Heart left ventricle (tissue), 16 donors: Measurements from ENCODE around the gene CDC34. TPM values are rescaled to one million over a fixed set of nuclear protein-coding genes. Genes with fewer than 3 reads are reported as not detected.

Experiments
- ATAC-seq, 4 donors: fragments of 200-7000 bp; cut with Tn5 transposase; one replicate each; pipeline ENCODE4 v1.9.1; 2020 to 2022; ENCODE audit warnings: moderate library complexity in 4 of 4, mild to moderate bottlenecking in 3 of 4, moderate number of reproducible peaks in 1 of 4
- DNase-seq, 5 donors: peaks; one replicate each; pipeline ENCODE4 v3.0.0-alpha.2; 2020
- H3K27ac ChIP-seq, 12 donors: fragments of 200-600 bp; sonication (generic) in 4 of 12; one replicate each; pipeline versions ENCODE4 v1.5.0 to v1.8.0; 2016 to 2022; ENCODE audit warnings: mild to moderate bottlenecking in 2 of 12
- H3K27me3 ChIP-seq, 9 donors: fragments of 200-600 bp; sonication (generic) in 2 of 9; one replicate each; pipeline versions ENCODE4 v1.5.1 to v1.8.0; 2016 to 2022; ENCODE audit warnings: mild to moderate bottlenecking in 3 of 9
- H3K36me3 ChIP-seq, 9 donors: fragments of 200-600 bp; sonication (generic) in 2 of 9; one replicate each; pipeline versions ENCODE4 v1.5.0 to v1.8.0; 2018 to 2022; ENCODE audit warnings: mild to moderate bottlenecking in 2 of 9
- H3K4me1 ChIP-seq, 12 donors: fragments of 200-600 bp; sonication (generic) in 4 of 12; one replicate each; pipeline versions ENCODE4 v1.5.0 to v1.8.0; 2016 to 2022; ENCODE audit warnings: mild to moderate bottlenecking in 3 of 12
- H3K4me3 ChIP-seq, 12 donors: fragments of 200-600 bp; sonication (generic) in 4 of 12; one replicate each; pipeline versions ENCODE4 v1.5.0 to v1.8.0; 2017 to 2022; ENCODE audit warnings: mild to moderate bottlenecking in 9 of 12, moderate library complexity in 4 of 12
- H3K9me3 ChIP-seq, 12 donors: fragments of 200-600 bp; sonication (generic) in 4 of 12; one replicate each; pipeline versions ENCODE4 v1.5.0 to v1.8.0; 2016 to 2022; ENCODE audit warnings: mild to moderate bottlenecking in 1 of 12
- CTCF ChIP-seq, 12 donors: fragments of 200-600 bp; sonication (generic) in 4 of 12; IDR thresholded peaks; one replicate each; pipeline versions ENCODE4 v1.5.0 to v1.8.0; 2018 to 2022; ENCODE audit warnings: antibody characterized with exemption in 12 of 12, mild to moderate bottlenecking in 5 of 12
- POLR2A ChIP-seq, 2 donors: fragments of 450-650 bp; IDR thresholded peaks; one replicate each; pipeline ENCODE4 v1.6.1; 2017; ENCODE audit warnings: antibody characterized with exemption in 2 of 2, mild to moderate bottlenecking in 2 of 2, moderate library complexity in 2 of 2
- WGBS, 4 donors: extraction: QIAGEN DNeasy Blood & Tissue Kit in 2 of 4; methylation state at CpG; one replicate each; pipeline versions ENCODE4 v1.1.5 to v1.1.7; 2013 to 2018; 5-methylcytosine and 5-hydroxymethylcytosine counted together
- intact Hi-C, 10 donors: fragments of 100-400 bp; cut with DNase I; formaldehyde crosslinking; loops; one replicate each; pipeline versions ENCODE4 v1.11.1 to v1.14.2; 2022
- polyA plus RNA-seq, 2 donors: library from polyadenylated mRNA; stranded (reverse); fragments of 200-250 nt; gene quantifications; one replicate each; pipeline ENCODE4 v1.2.3, GENCODE V29; 2013
- total RNA-seq, 9 donors: library from RNA; depleted of rRNA in 2 of 9; stranded (reverse); fragments of >200 nt in 2 of 9; fragmentation: NEBNext Ultra II Directional in 3 of 9; extraction: Animal tissue kit (Norgen Biotek cat#: 25700) in 3 of 9; gene quantifications; one replicate each; pipeline versions ENCODE4 v1.1.0 to v1.2.4, GENCODE V29; 2016 to 2023
- donor health status: ischemic (EF 13 %, LVEDD 7.1; RV severe dilation, severe dysfunction).
- donor health status: healthy with polysubstance abuse.
- donor health status: DM: no; HTN: yes; CAD: no.
- donor health status: DM: no; HTN: no; CAD: no.
- donor health status: ischemic (EF 25% LVEDD 6.9; RV normal size, moderate dysfunction).
- donor health status: ischemic (EF 25% LVEDD 5.7; RV mildly dilated, moderate dysfunction).
- donor health status: healthy.
- donor health status: DM: yes; HTN: yes; CAD: no.
- donor health status: ischemic (EF 35%, LVEDD 5.7; RV mildly dilated, moderate dysfunction).
- donor health status: nonischemic (EF 11% LVEDD 7.7; RV severe dilation, severe dysfunction).
- donor health status: DM: yes; HTN: yes; CAD: no.
- donor health status: PGD.
- donor health status: ischemic (EF 29% LVEDD 5.4; RV normal size, mild dysfunction).
- donor health status: nonischemic (EF 23%, LVEDD 6.1; RV moderate dilation, normal function).

CDC34 gene
- total and polyA plus RNA-seq, 11 donors: 61.9 to 200 (median 99.9) TPM

GRCh38 chr19:588093-588740 lies 56.7 kb downstream of the CDC34 start:
- Histone ChIP-seq H3K9me3 (no peaks in the 10 kb centered on the region), H3K4me3 (peak overlapping the region in 1 of 12 donors; percentile 16), H3K27me3 (peaks cover 15 to 51% (median 29%) of the 10 kb centered on the region in 9 donors), H3K4me1 (peaks cover 0 to 42% (median 21%) of the 10 kb centered on the region in 12 donors), H3K36me3 (peaks cover 0 to 5% (median 3%) of the 10 kb centered on the region in 9 donors), H3K27ac (peak overlapping the region in 8 of 12 donors; percentile 10 to 69 (median 32))
- TF ChIP-seq CTCF (IDR thresholded peaks at IDR 0.05) (peak; percentile 32 to 61 (median 43)), POLR2A (IDR thresholded peaks at IDR 0.05) (no peak)
- DNase-seq (peak; percentile 73 to 87 (median 84)), ATAC-seq (peak; percentile 14 to 62 (median 31))
- 7 to 14% (median 8%) methylated on average over 20 to 41 of the region's 41 CpGs for WGBS, 4 donors
- intact Hi-C loops: loop anchor here in 1 of 10 donors (10.0 kb wide), 1 partner anchor 147 kb away; no protein-coding TSS in a partner anchor

- ATAC-seq (no peak), DNase-seq (peak in 1 of 5 donors; percentile 59)
- H3K9me3 ChIP-seq: no peaks in the 10 kb centered on the region
- intact Hi-C loops: loop anchor here in 1 of 10 donors (10.0 kb wide), 1 partner anchor 146 kb away; no protein-coding TSS in a partner anchor
- no peak for TF ChIP-seq POLR2A (IDR thresholded peaks at IDR 0.05)
- TF ChIP-seq CTCF (IDR thresholded peaks at IDR 0.05): no peak
- H3K4me3 ChIP-seq: peak overlapping the region in 8 of 12 donors; percentile 17 to 41 (median 24)
- WGBS, 4 donors: 5 to 39% (median 19%) methylated on average over 14 to 54 of the region's 54 CpGs
- H3K4me1 ChIP-seq: peaks cover 0 to 34% (median 19%) of the 10 kb centered on the region in 12 donors
- no peaks in the 10 kb centered on the region for H3K36me3 ChIP-seq
- peaks cover 15 to 51% (median 29%) of the 10 kb centered on the region in 9 donors for H3K27me3 ChIP-seq
- peak overlapping the region in 10 of 12 donors; percentile 10 to 69 (median 42) for H3K27ac ChIP-seq
Measured at GRCh38 chr19:588741-589692, 57.5 kb downstream of the CDC34 start.

- Histone ChIP-seq H3K27me3 (peaks cover 15 to 51% (median 29%) of the 10 kb centered on the region in 9 donors), H3K36me3 (no peaks in the 10 kb centered on the region), H3K27ac (peak within 1 kb of the TSS in 9 of 12 donors; percentile 10 to 69 (median 43)), H3K4me1 (peaks cover 0 to 29% (median 16%) of the 10 kb centered on the region in 12 donors), H3K9me3 (no peaks in the 10 kb centered on the region), H3K4me3 (peak within 1 kb of the TSS in 11 of 12 donors; percentile 8 to 44 (median 28))
- intact Hi-C loops: loop anchor here in 2 of 10 donors (10.0 kb wide), 2 partner anchors 65 to 145 kb away; no protein-coding TSS in a partner anchor
- TF ChIP-seq POLR2A (IDR thresholded peaks at IDR 0.05) (no peak), CTCF (IDR thresholded peaks at IDR 0.05) (no peak)
- ATAC-seq (no peak), DNase-seq (no peak)
- 0 to 4% (median 1%) methylated on average over 10 to 108 of the region's 132 CpGs for WGBS, 4 donors
Measured at GRCh38 chr19:589693-590395, 58.3 kb downstream of the CDC34 start, which contains the start of gene HCN2. TSS of gene HCN2 (plus strand) at chr19:589881. CDS start at chr19:589946, 65 bp downstream.
